GM21526 (cell line): Measurements from ENCODE around the gene ECE2.

Experiments
- ATAC-seq: cut with Tn5 transposase; IDR thresholded peaks from one replicate; pipeline ENCODE4 v1.9.1; 2021; ENCODE audit warnings: moderate library complexity; ENCODE audit not compliant: unreplicated experiment, low FRiP score

Gene ECE2

DNA sequence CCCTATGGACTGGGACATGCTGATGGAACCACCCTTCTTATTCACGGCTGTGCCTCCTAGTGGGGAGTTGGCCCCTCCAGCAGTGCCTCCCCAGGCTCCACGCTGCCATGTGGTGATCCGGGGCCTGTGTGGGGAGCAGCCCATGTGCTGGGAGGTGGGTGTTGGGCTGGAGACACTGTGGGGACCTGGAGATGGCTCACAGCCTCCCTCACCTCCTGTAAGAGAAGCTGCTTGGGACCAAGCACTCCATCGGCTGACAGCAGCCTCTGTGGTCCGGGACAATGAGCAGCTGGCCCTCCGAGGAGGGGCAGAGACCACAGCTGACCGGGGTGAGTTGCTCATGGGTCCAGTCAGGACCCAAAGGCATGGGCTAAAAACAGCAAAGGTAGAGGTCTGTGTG, 36.1 kb upstream of the ECE2 start:
- no peak for ATAC-seq

DNA sequence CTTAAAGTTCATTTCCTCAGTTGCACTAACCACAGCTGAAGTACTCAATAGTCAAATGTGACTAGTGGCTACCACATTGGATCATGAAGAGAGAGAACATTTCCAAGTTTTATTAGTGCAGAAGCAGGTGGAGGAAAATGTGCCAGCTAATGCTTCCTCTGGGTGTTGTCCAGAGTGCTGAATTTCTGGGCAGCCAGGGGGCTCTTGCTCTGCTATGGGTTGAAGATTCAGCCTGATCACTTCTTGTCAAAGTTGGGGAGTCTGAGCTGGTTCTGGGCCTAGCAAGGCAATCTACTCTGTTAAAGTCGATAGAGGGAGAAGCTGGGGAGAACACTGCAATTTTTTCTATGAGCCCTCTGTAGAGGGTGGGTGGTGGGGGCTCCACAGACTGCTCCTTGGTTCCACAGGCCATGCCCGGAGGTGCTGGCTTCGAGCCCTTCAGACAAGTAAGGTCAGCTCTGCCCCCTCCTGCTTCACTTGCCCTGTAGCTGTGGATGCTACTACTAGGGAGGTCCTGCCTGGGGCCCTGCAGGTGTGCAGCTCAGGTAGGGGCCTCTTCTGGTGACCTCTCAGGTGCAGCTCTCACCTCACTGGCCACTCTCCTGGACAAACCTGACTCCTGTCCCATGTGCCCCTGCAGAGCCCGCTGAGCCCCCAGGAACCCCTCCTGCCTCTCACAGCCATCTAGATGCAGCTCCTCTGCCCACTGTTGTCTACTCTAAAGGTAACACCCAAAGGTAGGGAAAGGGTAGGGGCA, 35.3 kb upstream of the ECE2 start:
- ATAC-seq, result no peak

DNA sequence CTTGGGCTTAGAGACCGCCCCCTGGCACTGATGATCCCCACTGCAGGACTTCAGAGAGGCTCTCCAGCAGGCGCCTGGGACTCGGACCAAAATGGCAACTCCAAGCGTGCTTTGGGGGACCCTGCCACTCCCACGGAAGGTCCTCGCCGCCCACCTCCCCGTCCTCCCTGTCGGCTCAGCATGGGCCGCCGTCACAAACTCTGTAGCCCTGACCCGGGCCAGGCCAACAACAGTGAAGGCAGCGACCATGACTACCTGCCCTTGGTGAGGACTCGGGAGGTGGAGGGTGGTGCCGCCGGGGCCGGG, 34.7 kb upstream of the ECE2 start:
- no peak for ATAC-seq

DNA sequence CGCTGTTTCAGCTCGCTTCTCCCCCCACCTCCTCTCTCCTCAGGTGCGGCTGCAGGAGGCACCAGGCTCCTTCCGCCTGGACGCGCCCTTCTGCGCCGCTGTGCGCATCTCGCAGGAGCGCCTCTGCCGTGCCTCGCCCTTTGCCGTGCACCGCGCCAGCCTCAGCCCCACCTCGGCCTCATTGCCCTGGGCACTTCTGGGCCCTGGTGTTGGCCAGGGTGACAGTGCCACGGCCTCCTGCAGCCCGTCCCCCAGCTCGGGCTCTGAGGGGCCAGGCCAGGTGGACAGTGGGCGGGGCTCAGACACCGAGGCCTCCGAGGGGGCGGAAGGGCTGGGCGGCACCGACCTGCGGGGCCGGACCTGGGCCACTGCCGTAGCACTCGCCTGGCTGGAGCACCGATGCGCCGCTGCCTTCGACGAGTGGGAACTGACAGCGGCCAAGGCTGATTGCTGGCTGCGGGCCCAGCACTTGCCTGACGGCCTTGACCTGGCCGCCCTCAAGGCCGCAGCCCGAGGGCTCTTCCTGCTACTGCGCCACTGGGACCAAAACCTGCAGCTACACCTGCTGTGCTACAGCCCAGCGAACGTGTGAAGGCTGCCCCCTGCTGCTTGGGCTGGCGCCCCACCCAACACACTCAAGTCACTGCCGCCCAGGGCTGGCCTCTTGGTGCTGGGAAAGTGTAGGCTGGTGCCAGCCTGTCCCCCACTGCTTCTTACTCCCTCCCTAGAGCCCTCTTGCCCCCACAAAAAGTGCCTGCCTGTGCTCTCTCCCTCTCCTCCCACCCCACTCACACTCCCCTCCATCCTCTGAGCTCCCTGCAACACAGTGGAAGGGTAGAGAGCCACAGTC, 34.1 kb upstream of the ECE2 start:
- no peak for ATAC-seq

DNA sequence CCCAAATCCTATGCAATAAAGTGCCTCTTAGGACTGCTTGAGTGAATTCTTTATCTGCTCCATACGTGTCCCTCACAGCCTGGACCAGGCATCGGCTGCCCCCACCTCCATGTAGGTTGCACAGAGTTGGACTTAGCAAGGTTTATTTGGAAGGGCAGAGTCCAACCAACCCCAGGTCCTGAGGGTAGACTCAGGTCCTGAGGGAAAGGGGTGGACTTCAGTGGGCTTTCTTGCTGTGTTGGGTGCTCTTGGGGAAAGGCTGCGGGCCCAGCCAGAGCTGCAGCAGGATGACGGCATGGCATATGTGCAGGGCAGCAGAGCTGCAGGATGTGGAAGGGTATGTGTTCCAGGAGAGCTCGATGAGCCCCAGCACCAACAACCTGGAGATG, 33.5 kb upstream of the ECE2 start:
- no peak for ATAC-seq

DNA sequence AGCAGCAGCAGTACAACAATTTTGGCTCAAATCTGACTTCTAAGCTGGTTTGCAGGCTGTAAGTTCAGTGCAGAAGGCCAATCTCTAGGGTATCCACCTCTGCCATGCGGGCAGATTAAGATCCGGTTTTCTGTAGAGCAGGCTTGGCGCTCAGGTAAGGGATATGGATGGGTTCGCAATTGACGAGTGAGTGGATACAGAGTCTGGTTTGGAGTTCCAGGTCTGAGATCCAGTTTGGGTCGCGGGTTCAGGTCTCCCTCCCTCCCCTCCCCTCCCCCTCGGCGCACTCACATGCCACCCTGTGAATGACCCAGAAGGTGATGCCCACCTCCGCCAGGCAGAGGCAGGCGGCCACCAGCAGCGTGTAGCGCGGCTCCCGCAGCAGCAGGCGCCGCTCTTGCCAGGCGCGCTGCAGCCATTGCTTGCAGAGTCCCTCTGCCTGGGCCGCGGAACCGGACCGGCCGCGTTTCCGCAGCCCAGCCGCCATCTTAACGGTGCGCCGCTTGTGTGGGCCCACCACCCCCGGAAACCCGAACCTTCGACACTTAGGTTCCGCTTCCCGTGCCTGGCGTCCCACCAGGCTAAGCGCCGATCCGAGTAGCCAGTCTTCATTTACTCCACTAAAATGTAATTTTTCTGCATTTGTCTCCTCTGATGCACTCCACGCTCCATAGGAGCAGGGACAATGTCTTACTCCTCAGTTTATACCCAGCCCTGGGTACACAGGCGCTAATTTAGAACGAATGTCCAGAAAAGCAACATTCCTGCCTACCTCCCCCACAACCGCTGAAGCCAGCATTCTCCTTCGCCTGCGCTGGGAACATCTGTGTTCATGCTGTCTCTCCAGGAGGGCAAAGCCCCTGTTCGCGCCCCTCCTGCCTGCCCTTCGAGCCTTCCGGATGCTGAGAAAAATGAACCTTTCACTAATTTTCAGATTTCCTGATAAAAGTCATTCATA, 27.1 kb upstream of the ECE2 start, which contains the start of gene ALG3:
Gene ALG3, minus strand, starts transcription at position 509 of the 958 bp plus-strand sequence. Its CDS starts 22 bp downstream, at position 487.
- peak; percentile 46 for ATAC-seq

DNA sequence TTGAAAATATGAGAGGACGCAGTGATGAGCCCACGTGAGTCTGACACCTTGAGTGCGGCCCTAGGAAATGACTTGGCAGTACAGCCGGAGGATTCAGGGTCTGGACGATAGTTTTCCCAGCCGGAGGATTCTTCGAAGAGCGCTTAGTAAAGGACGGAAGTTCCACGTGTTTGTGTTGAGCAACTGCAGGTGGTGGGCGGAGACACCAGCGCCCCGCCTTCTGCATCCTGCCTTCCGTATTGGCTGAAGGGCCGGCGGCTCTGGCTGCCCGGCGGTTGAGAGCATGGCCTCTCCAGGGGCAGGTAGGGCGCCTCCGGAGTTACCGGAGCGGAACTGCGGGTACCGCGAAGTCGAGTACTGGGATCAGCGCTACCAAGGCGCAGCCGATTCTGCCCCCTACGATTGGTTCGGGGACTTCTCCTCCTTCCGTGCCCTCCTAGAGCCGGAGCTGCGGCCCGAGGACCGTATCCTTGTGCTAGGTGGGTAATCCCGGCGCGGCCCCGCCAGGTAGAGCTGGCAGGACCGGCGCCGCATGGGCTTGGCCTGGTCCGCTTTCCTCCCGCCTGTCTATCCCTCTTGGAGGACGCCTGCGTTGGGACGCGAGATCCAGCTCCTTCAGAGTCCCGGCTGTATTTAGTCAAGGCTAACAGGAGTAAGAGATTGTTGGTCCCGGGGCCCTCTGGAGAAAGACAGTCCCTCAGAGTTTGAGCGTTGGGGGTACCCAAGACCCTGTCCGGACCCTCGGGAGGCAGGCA, 26.2 kb upstream of the ECE2 start, which contains the start of gene EEF1AKMT4:
Gene EEF1AKMT4, plus strand, starts transcription at position 261 of the 755 bp plus-strand sequence. Its CDS starts 23 bp downstream, at position 284.
- peak; percentile 82 for ATAC-seq

DNA sequence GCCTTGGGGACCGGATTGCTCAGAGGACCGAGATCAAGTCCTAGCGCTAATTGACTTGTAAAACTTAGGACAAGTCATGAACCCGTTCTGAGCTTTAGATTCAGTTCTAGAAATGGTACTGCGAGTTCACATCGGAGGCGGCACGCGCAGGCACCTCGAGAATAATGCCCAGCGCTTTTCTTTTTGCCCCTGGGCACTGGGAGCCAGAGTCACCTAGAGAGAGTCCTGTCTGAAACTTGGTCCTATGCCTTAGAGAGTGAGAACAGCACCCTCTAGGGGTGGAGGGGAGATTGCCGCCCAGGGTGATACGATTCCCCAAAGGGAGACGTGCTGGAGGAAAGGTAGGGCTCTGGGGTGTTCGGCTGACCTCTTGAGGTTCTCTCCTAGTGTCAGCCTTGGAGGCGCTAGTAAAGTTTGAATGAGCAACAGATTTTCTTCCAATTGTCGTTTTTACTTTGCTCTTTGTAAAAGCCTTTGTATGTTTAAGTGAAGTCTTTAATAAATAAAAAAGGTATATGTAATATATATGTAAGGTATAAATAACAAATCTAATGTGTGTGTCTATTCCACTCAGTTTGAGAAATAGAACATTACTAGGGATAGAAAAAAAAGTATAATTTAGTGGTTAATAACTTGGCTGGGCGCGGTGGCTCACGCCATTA, 25.5 kb upstream of the ECE2 start:
- ATAC-seq, result peak; percentile 66

DNA sequence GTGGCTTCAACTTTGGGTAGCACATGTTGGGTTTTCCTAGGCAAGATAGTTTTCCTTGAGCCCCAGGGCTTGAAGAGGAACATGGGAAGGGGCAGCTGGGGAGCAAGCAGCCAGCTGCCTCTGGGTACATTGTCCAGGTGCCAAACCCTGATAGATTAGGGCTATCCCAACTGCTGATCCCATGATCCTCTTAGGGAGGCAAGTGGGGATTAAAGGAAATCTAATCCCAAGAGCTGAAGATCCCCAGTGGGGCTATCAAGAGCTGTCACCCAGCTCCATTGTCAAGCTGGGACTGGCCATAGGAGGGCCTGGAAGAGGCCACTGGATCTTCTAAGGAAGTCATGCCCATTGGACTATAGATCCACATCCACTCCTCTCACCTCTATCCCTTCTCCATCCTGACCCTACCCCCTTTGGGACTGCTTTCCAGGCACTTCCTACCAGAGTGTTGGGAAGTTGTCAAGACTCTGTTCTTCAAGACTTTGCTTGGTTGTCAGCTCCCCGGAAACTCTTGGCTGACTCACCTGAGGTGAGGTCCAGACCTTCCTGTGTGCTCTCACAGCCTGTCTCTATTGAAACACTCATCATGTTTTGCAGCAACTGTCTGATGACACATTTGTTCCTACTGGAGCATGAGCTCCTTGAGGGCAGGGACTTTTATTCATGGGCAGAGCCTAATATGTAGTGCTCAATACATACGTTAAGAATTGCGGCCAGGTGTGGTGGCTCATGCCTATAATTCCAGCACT, 20.4 kb upstream of the ECE2 start:
- ATAC-seq, result no peak

DNA sequence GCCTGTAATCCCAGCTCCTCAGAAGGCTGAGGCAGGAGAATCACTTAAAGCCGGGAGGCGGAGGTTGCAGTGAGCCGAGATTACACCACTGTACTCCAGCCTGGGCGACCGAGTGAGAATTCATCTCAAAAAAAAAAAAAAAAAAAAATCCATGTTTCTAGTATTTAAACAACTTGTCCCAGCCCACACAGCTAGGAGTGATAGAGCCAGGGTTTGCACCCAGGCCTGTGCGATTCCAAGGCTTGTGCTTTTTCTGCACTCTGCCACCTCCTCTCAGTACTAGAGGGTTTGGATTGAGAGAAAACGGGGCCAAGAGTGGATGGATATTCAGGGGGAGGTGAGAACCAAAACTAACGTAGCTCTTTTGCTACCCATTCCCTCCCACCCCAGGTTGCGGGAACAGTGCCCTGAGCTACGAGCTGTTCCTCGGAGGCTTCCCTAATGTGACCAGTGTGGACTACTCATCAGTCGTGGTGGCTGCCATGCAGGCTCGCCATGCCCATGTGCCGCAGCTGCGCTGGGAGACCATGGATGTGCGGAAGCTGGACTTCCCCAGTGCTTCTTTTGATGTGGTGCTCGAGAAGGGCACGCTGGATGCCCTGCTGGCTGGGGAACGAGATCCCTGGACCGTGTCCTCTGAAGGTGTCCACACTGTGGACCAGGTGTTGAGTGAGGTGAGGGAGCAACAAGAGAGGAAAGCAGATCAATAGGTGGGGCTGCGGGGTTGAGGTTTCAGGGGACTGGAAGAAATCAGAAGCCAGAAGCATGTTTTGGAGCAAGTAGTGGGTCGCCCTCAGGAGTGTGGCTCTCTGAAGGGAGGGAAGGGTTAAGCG, 18.5 kb upstream of the ECE2 start:
- no peak for ATAC-seq

DNA sequence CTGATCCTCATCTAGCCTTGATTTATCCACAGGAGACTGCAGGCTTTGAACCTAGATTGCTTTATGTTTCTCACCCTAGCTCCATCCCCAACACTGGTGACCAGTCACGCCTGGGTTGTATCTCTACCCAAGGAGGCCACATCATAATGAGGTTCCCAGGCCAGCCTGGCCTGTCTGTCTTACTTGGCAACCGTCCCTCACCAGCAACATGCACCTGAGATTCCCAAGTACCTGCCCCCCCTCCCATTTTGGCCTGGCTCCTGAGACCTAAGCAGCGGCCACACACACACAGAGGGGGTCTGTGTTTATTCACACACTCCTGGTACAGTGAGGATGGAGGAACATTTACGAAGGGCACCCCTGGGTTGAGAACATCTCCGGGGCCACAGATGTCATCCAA, 16.9 kb upstream of the ECE2 start:
- ATAC-seq, result no peak

DNA sequence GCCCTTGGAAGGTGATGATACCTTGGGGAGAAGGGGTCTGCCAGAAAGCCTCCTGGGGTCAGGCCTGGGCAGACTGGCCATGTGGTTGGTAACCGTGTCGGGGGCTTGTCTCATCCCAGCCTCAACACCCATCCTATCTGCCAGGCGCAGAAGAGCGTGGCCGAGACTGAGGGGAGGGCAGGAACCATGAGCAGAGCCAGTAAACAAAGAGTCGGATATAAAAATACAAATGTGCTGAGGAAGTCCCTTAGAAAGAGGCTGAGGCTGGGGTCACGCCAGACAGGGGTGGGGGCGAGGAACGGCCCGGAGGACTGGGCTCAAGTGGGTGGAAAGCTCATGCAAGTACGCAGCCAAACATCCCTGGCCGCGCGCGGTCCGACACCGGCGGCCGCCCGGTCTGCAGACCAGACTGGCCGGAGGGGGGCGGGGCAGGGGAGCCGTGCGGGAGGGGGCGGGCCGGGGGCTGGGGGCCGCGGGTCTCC, 16.4 kb upstream of the ECE2 start:
- no peak for ATAC-seq

DNA sequence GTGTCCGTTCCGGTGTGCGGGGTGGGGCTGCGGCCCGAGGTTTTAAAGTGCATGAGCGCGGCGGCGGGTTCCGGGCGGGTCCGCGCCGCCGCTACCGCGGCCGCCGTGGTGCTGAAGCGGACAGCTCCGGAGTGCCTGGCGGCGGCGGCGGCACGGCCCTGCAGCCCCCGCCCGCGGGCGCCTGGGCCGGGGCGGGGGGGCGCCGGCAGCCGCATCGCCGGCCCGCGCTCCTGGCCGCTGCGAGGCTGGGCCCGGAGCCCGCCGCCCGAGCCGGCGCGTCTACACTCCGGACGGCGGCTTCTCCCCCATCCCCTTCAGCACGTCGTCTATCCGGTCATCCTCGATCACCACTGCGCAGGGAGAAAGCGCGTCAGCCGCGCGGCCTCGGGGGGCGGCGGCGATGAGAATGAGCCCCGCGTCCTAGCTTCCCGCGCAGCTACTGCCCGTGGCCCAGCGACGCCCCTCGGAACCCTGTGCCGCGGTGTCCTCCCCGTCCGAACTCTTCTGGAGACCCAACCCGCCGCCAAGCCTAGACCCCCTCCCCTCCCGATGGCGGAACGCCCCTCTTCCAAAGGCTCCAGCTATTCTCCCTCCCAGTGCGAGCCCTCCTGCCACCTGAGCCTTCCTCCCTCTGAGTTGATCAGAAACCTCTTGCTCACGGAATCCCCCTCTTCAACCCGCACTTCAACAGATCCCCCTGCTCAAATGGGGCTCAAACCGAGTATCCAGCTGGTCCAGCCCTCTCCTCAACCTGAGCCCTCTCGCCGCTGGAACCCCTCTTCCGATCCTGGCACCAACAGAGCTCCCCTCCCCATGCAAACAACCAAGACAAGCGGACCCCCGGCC, 15.7 kb upstream of the ECE2 start:
- no peak for ATAC-seq

DNA sequence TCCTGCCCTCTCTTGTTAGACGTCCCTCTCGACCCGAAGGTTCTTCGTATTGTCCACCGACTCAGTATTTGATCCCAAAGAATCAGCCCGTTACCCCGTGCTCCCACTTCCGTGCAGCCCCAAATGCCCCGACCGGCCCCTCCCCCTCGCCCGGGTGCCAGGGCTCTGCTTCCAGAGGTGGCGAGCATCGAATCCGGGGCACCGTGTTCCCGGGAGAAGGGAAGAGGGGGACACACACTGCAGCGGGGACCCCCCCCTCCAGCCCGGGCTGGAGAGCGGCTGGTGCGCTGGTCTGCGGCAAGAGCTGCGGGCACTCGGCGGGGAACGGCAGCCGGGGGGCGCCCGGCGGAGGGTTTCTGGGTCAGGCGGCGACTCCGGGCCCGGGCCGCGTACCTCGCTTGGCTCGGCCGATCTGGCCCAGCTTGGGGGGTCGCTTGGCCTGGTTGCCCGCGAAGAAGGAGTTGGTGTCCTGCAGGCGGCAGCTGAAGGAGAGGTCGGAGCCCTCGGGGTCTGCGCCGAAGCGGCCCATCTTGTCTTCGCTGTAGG, 15.0 kb upstream of the ECE2 start:
- no peak for ATAC-seq

DNA sequence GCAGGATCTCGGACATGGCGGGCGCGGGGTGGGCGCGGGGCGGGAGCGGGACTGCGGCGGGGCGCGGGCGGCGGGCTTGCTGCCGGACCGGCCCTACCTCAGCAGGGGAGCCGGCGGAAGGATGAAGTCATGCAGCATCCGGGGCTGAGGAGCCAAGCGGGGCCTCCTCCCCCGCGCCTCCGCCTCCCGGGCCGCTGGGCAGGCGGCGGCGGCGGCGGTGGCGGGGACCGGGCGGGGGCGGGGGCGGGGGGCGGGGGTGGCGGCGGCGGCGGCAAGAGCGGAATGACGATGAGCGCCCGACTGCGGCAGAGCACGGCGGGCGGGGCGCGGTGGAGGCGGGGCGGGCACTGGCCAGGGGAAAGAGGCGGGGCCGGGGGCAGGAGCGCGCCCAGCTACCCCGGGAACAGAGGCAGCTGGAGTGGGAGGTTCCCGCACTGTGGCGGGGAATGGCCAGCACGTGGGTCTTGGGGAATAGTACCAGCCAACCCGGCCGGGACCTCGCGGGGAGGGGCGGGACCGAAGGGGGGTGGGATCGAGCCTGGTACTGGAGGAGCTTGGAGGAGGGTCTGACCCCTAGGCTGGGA, 14.5 kb upstream of the ECE2 start, which contains the start of gene CAMK2N2:
Gene CAMK2N2, minus strand, starts transcription at position 284 of the 584 bp plus-strand sequence. Its CDS starts 268 bp downstream, at position 16.
- ATAC-seq, result no peak
